K562 (cell line): Measurements from ENCODE around the gene CAST. TPM values are rescaled to one million over a fixed set of nuclear protein-coding genes. Genes with fewer than 3 reads are reported as not detected.
A peak's percentile ranks its signal among the peaks of the same experiment; 100 is the strongest.

Experiments used
- CXXC5 ChIP-seq: fragments of 250-450 bp; sonication (Bioruptor Pico); IDR thresholded peaks from 2 replicates; pipeline ENCODE4 v1.8.0; 2022; ENCODE audit warnings: inconsistent platforms, mild to moderate bottlenecking, moderate library complexity
- DDX20 ChIP-seq: fragments of 450-650 bp; IDR thresholded peaks from 2 replicates; pipeline ENCODE4 v1.6.1; 2016; ENCODE audit warnings: missing genetic modification characterization, low read depth, mild to moderate bottlenecking, missing compliant biosample characterization, moderate library complexity
- EGR1 ChIP-seq: fragments of 450-650 bp; conservative IDR thresholded peaks from 2 replicates; pipeline ENCODE4 v1.6.1; 2017; ENCODE audit warnings: mild to moderate bottlenecking
- GTF2B ChIP-seq: IDR thresholded peaks from 2 replicates; pipeline ENCODE4 v1.6.1; 2011; ENCODE audit not compliant: insufficient read length; ENCODE audit errors: extremely low read depth
- KDM5B ChIP-seq: fragments of 200-600 bp; sonication (generic); IDR thresholded peaks from 2 replicates; pipeline ENCODE4 v1.6.1; 2012; ENCODE audit warnings: low read depth, mild to moderate bottlenecking, moderate library complexity, low read length, control low read depth, inconsistent platforms; ENCODE audit not compliant: insufficient replicate concordance
- KLF16 ChIP-seq: IDR thresholded peaks from 2 replicates; pipeline ENCODE4 v1.6.1; 2016; ENCODE audit warnings: antibody characterized with exemption
- SIRT6 ChIP-seq: IDR thresholded peaks from one replicate; pipeline ENCODE4 v1.6.1; 2012; ENCODE audit warnings: low read depth, mild to moderate bottlenecking, control low read depth, inconsistent platforms, low read length, moderate library complexity
- SIX5 ChIP-seq, 2 experiments: IDR thresholded peaks; 2 replicates each; pipeline ENCODE4 v1.6.1; 2011; ENCODE audit warnings: low read length in 2 of 2, borderline replicate concordance in 1 of 2, low read depth in 1 of 2, mild to moderate bottlenecking in 1 of 2, moderate library complexity in 1 of 2; ENCODE audit not compliant: insufficient read depth in 1 of 2
- SOX6 ChIP-seq: fragments of 450-650 bp; IDR thresholded peaks from 2 replicates; pipeline ENCODE4 v1.6.1; 2014; ENCODE audit warnings: mild to moderate bottlenecking
- ZBTB40 ChIP-seq, 2 experiments: fragments of 450-650 bp in 1 of 2; sonication (generic) in 1 of 2; formaldehyde crosslinking in 1 of 2; IDR thresholded peaks; 2 replicates each; pipeline versions ENCODE4 v1.7.1 to v1.9.0; 2016 to 2022; ENCODE audit warnings: inconsistent platforms in 1 of 2, mild to moderate bottlenecking in 1 of 2, missing genetic modification reagents in 1 of 2
- ZKSCAN1 ChIP-seq: fragments of 150-350 bp; IDR thresholded peaks from 2 replicates; pipeline ENCODE4 v1.6.1; 2016; ENCODE audit warnings: low read depth, low read length
- ZNF146 ChIP-seq: IDR thresholded peaks from one replicate; pipeline ENCODE4 v1.6.1; 2018; ENCODE audit warnings: missing compliant biosample characterization; ENCODE audit not compliant: unreplicated experiment
- ZNF263 ChIP-seq: sonication (generic); formaldehyde crosslinking; IDR thresholded peaks from 2 replicates; pipeline ENCODE4 v1.8.0; 2022; ENCODE audit warnings: mild to moderate bottlenecking, missing genetic modification reagents, borderline replicate concordance
- ZNF41 ChIP-seq: fragments of 250-450 bp; sonication (Bioruptor Pico); conservative IDR thresholded peaks from 2 replicates; pipeline ENCODE4 v1.4.0; 2020; ENCODE audit warnings: mild to moderate bottlenecking
- ZNF436 ChIP-seq: fragments of 250-450, 450-650 bp; sonication (Bioruptor Pico); formaldehyde crosslinking; IDR thresholded peaks from 2 replicates; pipeline ENCODE4 v1.7.0; 2020; ENCODE audit warnings: mild to moderate bottlenecking
- polyA plus RNA-seq, 8 experiments: library from polyadenylated mRNA; depleted of rRNA in 4 of 8; stranded (reverse) in 5 of 8; unstranded in 3 of 8; fragments of >200 nt; fragmentation: Nextera tagmentation in 2 of 8; fragmentation: Illumina TruSeq in 1 of 8; extraction: Ambion mirVana in 2 of 8; extraction: Trizol in 1 of 8; gene quantifications; 2 replicates each; pipeline versions ENCODE4 v1.2.1 to v1.2.3, GENCODE V29; 2011 to 2014; ENCODE audit warnings: inconsistent platforms in 1 of 8, missing spikeins in 1 of 8
- total RNA-seq, 7 experiments: library from RNA; depleted of rRNA in 6 of 7; stranded (reverse); fragments of >200 nt in 6 of 7; fragmentation: Illumina TruSeq in 2 of 7; extraction: Trizol in 2 of 7; gene quantifications; 2 replicates each; pipeline versions ENCODE4 v1.2.1 to v1.2.3, GENCODE V29; 2011 to 2021; ENCODE audit warnings: low replicate concordance in 1 of 7

CAST gene
- total and polyA plus RNA-seq, 9 of the 15 experiments (the other 6 are each of a cell fraction or from before 2014, with no cell fraction given): 55.5 to 136 (median 86.1) TPM

- no peak for TF ChIP-seq ZBTB40 (IDR thresholded peaks at IDR 0.05)
- TF ChIP-seq ZBTB40 (CRISPR knock-in tag; IDR thresholded peaks at IDR 0.05): no peak
- TF ChIP-seq KLF16: peak; percentile 73; the same call in 1 of the 2 replicates
- no peak for TF ChIP-seq DDX20 (tag)
- no peak for TF ChIP-seq ZNF146
- TF ChIP-seq EGR1: peak; percentile 47
- TF ChIP-seq ZNF436 (CRISPR knock-in tag): no peak
- peak; percentile 69 for TF ChIP-seq KDM5B
- no peak for TF ChIP-seq ZNF263 (CRISPR knock-in tag)
- no peak for TF ChIP-seq SIRT6
- TF ChIP-seq SIX5 (IDR thresholded peaks at IDR 0.05; ENCODE audit: borderline replicate concordance in 1 of 2, insufficient read depth in 1 of 2, low read depth in 1 of 2, low read length in 2 of 2): no peak
- no peak for TF ChIP-seq ZKSCAN1
- TF ChIP-seq SOX6: peak; percentile 79
- TF ChIP-seq GTF2B: peak; percentile 13
- TF ChIP-seq ZNF41 (CRISPR knock-in tag): no peak
- no peak; the same call in 1 of the 2 replicates for TF ChIP-seq CXXC5 (CRISPR knock-in tag)
Observed at GRCh38 chr5:96741891-96742309, 79.7 kb downstream of the CAST start (continued).
